T-helper 1 cell treated with Interleukin-12 subunit alpha and Interleukin-12 subunit beta and Interleukin-4 antibody, amounts not matched to agents 30 μg/mL and 1 μg/mL, for 36 hours (primary cell): ENCODE measurements around the gene AP2A1.
A peak's percentile ranks its signal among the peaks of the same experiment; 100 is the strongest.

ENCODE experiments used
- H3K27ac Mint-ChIP-seq: one replicate; pipeline ENCODE4 v1.8.0; 2021; ENCODE audit warnings: mild to moderate bottlenecking, mixed read lengths
- H3K27me3 Mint-ChIP-seq: one replicate; pipeline ENCODE4 v1.8.0; 2021; ENCODE audit warnings: low read depth, mixed read lengths
- H3K36me3 Mint-ChIP-seq: one replicate; pipeline ENCODE4 v1.8.0; 2021; ENCODE audit warnings: low read depth, mixed read lengths
- H3K4me1 Mint-ChIP-seq: one replicate; pipeline ENCODE4 v1.8.0; 2021; ENCODE audit warnings: low read depth, mixed read lengths
- H3K4me3 Mint-ChIP-seq: one replicate; pipeline ENCODE4 v1.8.0; 2021; ENCODE audit warnings: mild to moderate bottlenecking, moderate library complexity, mixed read lengths
- H3K9me3 Mint-ChIP-seq: one replicate; pipeline ENCODE4 v1.8.0; 2021; ENCODE audit warnings: mixed read lengths

Gene AP2A1

DNA sequence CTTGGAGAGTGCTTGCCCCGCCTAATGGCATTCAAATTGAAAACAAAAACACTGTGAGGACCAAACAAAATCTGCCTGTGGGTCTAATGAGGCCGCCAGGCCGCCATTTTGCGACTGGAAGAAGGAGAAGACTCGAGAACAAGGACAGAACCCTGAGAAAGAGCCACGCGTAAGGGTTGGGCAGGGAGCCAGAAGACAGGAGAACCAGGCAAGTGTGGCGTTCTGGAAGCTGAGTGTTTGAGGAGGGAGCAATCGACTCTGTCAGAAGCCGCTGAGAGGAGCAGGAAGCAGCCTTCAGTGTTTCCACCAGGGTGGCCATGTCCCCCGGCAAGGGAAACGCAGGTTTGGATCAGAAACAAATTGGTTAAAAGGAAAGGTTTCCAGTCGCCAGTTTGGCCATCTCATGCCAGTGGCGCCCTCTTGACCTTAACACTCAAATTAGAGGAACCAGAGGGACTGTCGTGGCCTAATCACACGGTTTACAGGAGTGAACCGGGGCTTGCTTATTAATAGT is 74.0 kb downstream of the AP2A1 start:
- no peaks in the 10 kb centered on the region for H3K9me3 Mint-ChIP-seq
- no peaks in the 10 kb centered on the region for H3K27me3 Mint-ChIP-seq
- H3K27ac Mint-ChIP-seq: no peak overlapping the region
- peaks cover 14% of the 10 kb centered on the region for H3K36me3 Mint-ChIP-seq
- no peaks in the 10 kb centered on the region for H3K4me1 Mint-ChIP-seq
- no peak overlapping the region for H3K4me3 Mint-ChIP-seq

DNA sequence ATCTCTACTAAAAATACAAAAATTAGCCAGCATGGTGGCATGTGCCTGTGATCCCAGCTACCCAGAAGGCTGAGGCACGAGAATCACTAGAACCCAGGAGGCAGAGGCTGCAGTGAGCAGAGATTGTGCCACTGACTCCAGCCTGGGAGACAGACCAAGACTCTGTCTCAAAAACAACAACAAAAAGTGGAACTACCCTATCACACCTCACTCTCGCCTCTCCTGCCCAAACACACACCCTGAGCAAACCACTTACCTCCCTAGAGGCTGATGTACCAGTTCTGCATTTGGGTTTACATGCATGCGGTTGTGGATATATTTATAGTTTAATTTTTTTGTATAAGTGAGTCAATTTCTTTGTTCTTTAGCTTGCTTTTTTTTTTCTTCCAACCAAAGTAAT is 76.5 kb downstream of the AP2A1 start:
- Mint-ChIP-seq H3K36me3 (peaks cover 10% of the 10 kb centered on the region), H3K4me3 (no peak overlapping the region), H3K27me3 (no peaks in the 10 kb centered on the region), H3K27ac (no peak overlapping the region), H3K4me1 (peaks cover 4% of the 10 kb centered on the region), H3K9me3 (no peaks in the 10 kb centered on the region)

GRCh38 chr19:49844138-49845095 is 77.6 kb downstream of the AP2A1 start:
- Mint-ChIP-seq H3K9me3 (peaks cover 3% of the 10 kb centered on the region), H3K36me3 (peaks cover 3% of the 10 kb centered on the region), H3K4me1 (peaks cover 13% of the 10 kb centered on the region), H3K4me3 (no peak overlapping the region), H3K27me3 (no peaks in the 10 kb centered on the region), H3K27ac (no peak overlapping the region)

GRCh38 chr19:49845414-49845813 is 78.6 kb downstream of the AP2A1 start:
- peaks cover 20% of the 10 kb centered on the region for H3K4me1 Mint-ChIP-seq
- no peak overlapping the region for H3K27ac Mint-ChIP-seq
- no peaks in the 10 kb centered on the region for H3K27me3 Mint-ChIP-seq
- H3K36me3 Mint-ChIP-seq: peaks cover 7% of the 10 kb centered on the region
- H3K9me3 Mint-ChIP-seq: peaks cover 6% of the 10 kb centered on the region
- no peak overlapping the region for H3K4me3 Mint-ChIP-seq

- H3K27me3 Mint-ChIP-seq: no peaks in the 10 kb centered on the region
- peaks cover 6% of the 10 kb centered on the region for H3K9me3 Mint-ChIP-seq
- H3K36me3 Mint-ChIP-seq: peaks cover 7% of the 10 kb centered on the region
- H3K4me3 Mint-ChIP-seq: no peak overlapping the region
- no peak overlapping the region for H3K27ac Mint-ChIP-seq
- peaks cover 20% of the 10 kb centered on the region for H3K4me1 Mint-ChIP-seq
Measured at GRCh38 chr19:49846408-49846807, 79.6 kb downstream of the AP2A1 start.

GRCh38 chr19:49847731-49848696 is 81.2 kb downstream of the AP2A1 start:
- no peak overlapping the region for H3K4me3 Mint-ChIP-seq
- peaks cover 6% of the 10 kb centered on the region for H3K27me3 Mint-ChIP-seq
- H3K36me3 Mint-ChIP-seq: peaks cover 7% of the 10 kb centered on the region
- H3K9me3 Mint-ChIP-seq: peaks cover 6% of the 10 kb centered on the region
- H3K4me1 Mint-ChIP-seq: peaks cover 32% of the 10 kb centered on the region
- peak overlapping the region; percentile 14 for H3K27ac Mint-ChIP-seq

DNA sequence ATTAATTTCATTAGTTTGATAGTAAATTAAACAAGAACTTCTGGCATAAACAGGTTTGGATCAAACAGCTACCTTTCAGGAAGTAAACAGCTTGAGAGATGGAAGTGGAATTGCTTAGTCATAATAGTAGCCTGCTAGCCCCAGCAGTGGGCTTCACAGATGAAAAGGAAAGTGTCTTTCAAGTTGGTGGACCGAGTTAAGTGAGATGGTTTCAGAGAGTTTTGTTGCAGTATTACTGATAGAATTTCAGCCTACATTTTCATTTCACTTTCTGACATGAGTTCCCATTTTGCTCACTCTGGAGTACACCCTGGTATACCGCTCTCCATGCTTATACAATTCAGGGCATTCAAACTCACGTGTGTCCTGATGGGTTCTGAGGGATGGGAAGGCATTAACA is 82.1 kb downstream of the AP2A1 start:
- Mint-ChIP-seq H3K36me3 (peaks cover 7% of the 10 kb centered on the region), H3K27ac (peak overlapping the region; percentile 59), H3K4me3 (peak overlapping the region; percentile 78), H3K9me3 (peaks cover 6% of the 10 kb centered on the region), H3K27me3 (peaks cover 6% of the 10 kb centered on the region), H3K4me1 (peaks cover 36% of the 10 kb centered on the region)

GRCh38 chr19:49849433-49850220 is 82.8 kb downstream of the AP2A1 start:
- Mint-ChIP-seq H3K27ac (peak overlapping the region; percentile 94), H3K9me3 (peaks cover 6% of the 10 kb centered on the region), H3K36me3 (peaks cover 7% of the 10 kb centered on the region), H3K27me3 (peaks cover 6% of the 10 kb centered on the region), H3K4me3 (peak overlapping the region; percentile 87), H3K4me1 (peaks cover 36% of the 10 kb centered on the region)

- Mint-ChIP-seq H3K4me1 (peaks cover 36% of the 10 kb centered on the region), H3K27me3 (peaks cover 6% of the 10 kb centered on the region), H3K36me3 (peaks cover 7% of the 10 kb centered on the region), H3K9me3 (peaks cover 6% of the 10 kb centered on the region), H3K4me3 (peak overlapping the region; percentile 87), H3K27ac (peak overlapping the region; percentile 94)
Measured at GRCh38 chr19:49850221-49850486, 83.4 kb downstream of the AP2A1 start.

DNA sequence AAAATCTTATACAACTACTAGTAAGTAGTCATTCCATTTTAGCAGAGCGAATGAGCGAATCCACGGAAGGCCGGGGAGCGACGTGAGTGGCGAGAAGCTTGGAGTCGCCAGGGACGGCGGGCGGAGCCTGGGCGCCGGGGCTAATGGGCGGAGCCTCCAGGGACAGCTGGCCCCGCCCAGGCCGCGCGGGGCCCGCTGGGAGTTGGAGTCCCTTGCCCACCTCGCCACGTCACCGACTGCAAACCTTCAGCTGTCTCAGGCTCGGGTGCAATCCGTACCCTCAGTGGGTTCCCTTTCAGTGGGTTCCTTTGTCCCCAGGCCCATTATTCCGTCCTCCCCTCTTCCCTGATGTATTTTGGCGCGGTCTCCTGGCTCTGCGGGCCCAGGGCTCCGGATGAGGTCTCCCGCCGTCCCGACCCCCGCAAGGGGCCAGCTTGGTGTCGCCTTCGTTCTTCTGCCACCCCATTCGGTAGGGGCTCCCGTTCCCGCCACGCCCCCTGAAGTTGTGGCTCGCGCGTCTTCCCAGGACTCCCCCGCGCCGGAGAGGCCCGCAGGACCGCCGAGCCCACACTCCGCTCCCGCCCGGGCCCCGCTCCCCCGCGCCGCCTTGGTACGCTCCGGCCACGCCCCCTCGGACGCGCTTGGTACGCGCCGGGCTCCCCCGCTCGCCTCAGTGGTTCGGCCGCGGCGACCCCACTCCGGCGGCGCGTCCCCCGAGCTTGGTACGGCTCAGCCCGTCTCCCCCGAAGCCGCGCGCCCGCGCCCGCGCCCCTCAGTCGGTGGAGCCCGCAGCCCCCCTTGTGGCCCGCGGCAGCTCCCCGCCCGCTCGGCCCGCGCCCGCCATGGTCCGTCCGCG is 83.9 kb downstream of the AP2A1 start, which contains the start of gene PTOV1:
TSS of gene PTOV1 (plus strand) at position 673 of the 856 bp plus-strand sequence.
- peak within 1 kb of the TSS; percentile 94 for H3K27ac Mint-ChIP-seq
- peak within 1 kb of the TSS; percentile 87 for H3K4me3 Mint-ChIP-seq
- H3K4me1 Mint-ChIP-seq: peaks cover 36% of the 10 kb centered on the region
- peaks cover 7% of the 10 kb centered on the region for H3K36me3 Mint-ChIP-seq
- H3K9me3 Mint-ChIP-seq: peaks cover 6% of the 10 kb centered on the region
- H3K27me3 Mint-ChIP-seq: peaks cover 6% of the 10 kb centered on the region

DNA sequence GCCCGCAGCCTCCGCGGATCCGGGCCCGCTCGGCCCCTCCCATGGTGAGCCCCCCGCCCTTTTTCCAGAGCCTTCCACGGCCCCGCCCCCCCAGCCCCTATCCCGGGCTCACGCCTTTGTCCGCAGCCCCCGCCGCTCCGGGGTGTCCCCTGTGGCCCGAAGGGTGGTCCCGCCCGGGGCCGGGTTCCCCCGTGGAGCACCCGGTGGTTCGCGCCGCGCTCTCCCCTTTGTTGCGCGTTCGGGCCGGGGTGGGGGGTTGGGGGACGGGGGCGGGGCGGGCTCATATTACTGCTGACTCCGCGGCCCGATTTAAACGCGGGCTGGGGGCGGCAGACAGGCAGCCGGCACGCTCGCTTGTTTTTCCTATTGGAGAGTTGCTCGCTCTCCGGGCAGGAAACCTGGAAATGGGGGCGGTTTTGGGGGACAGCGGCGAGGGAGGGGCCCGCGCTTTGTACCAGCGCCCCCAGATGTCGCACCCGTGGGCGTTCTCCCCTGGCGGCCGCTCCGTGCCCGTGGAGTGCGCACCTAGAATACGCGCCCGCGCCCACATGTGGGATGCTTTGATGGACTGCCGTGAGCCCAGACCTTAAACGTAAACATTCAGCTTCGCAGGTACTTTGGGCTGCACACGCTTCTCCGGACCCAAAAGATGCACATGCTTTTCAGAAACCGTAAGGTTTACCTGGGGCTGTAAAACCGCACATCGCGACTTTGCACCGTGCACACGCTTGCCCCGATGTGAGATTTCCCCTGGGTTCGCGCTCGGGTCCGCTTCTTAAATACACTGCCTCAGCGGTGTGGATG is 84.9 kb downstream of the AP2A1 start:
- peaks cover 6% of the 10 kb centered on the region for H3K27me3 Mint-ChIP-seq
- H3K4me3 Mint-ChIP-seq: peak overlapping the region; percentile 71
- peak overlapping the region; percentile 66 for H3K27ac Mint-ChIP-seq
- H3K9me3 Mint-ChIP-seq: peaks cover 6% of the 10 kb centered on the region
- peaks cover 36% of the 10 kb centered on the region for H3K4me1 Mint-ChIP-seq
- H3K36me3 Mint-ChIP-seq: peaks cover 7% of the 10 kb centered on the region

DNA sequence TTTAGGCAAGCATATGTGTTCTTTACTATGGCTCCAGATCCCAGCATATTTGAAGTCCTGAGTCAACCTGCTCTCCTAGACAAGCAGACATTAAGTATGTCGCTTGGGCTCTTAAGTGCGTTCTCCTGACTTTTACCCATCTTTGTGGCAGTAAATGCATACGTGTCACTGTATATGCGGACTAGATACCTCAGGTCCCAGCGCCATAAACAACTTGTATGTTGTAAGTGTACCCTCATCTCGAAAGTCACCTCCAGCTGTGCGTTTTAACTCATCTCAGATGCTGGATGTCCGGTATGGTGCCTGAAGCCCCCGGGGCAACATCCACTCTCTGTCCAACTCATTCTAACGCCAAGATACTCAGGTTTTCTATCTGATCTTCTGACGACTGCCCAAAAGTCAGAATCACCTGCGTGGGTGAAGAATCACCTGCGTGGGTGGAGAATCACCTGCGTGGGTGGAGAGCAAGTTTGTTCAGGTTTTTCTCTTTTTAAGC is 85.9 kb downstream of the AP2A1 start:
- Mint-ChIP-seq H3K27me3 (peaks cover 6% of the 10 kb centered on the region), H3K9me3 (peaks cover 6% of the 10 kb centered on the region), H3K4me1 (peaks cover 36% of the 10 kb centered on the region), H3K27ac (peak overlapping the region; percentile 66), H3K36me3 (peaks cover 7% of the 10 kb centered on the region), H3K4me3 (peak overlapping the region; percentile 71)
